Neural cell (in vitro differentiated cells): ENCODE data around the gene LRMDA.

Experiments used
- CTCF ChIP-seq: fragments of 450-650 bp; IDR thresholded peaks from 2 replicates; pipeline ENCODE4 v1.5.1; 2014; ENCODE audit warnings: antibody characterized with exemption, mild to moderate bottlenecking, moderate library complexity; ENCODE audit not compliant: poor library complexity, severe bottlenecking
- POLR2AphosphoS5 ChIP-seq: IDR thresholded peaks from 2 replicates; pipeline ENCODE4 v1.6.1; 2012
- RAD21 ChIP-seq: fragments of 450-650 bp; conservative IDR thresholded peaks from 2 replicates; pipeline ENCODE4 v1.6.1; 2014; ENCODE audit warnings: antibody characterized with exemption, mild to moderate bottlenecking, moderate library complexity
- TAF1 ChIP-seq: IDR thresholded peaks from 2 replicates; pipeline ENCODE4 v1.6.1; 2012; ENCODE audit warnings: low read depth

- TF ChIP-seq CTCF (no peak), RAD21 (no peak), POLR2AphosphoS5 (no peak), TAF1 (no peak)
These were observed 820.6 kb downstream of the LRMDA start for GRCh38 chr10:76251841-76252671.
